Right lobe of liver (tissue), 6 donors: ENCODE results near the gene IL13RA1. TPM values are rescaled to one million over a fixed set of nuclear protein-coding genes. Genes with fewer than 3 reads are reported as not detected.
"Not testable (repeated sequence)": the region's sequence is repeated elsewhere in the genome, so short reads cannot be mapped to it uniquely, and the experiment has no call there.

Experiments used
- ATAC-seq, 4 donors: fragments of 200-7000 bp; cut with Tn5 transposase; one replicate each; pipeline ENCODE4 v1.9.1; 2020; ENCODE audit warnings: mild to moderate bottlenecking in 4 of 4, moderate library complexity in 4 of 4
- DNase-seq, 3 donors: peaks; one replicate each; pipeline ENCODE4 v3.0.0-alpha.2; 2020
- H3K27ac ChIP-seq, 3 donors: fragments of 200-600 bp; one replicate each; pipeline ENCODE4 v1.8.0; 2022
- H3K27me3 ChIP-seq, 2 donors: fragments of 200-600 bp; one replicate each; pipeline ENCODE4 v1.8.0; 2022
- H3K36me3 ChIP-seq, 4 donors: fragments of 200-600 bp; sonication (generic) in 1 of 4; one replicate each; pipeline versions ENCODE4 v1.5.1 to v1.8.0; 2017 to 2022; ENCODE audit warnings: control low read depth in 1 of 4
- H3K4me1 ChIP-seq, 4 donors: fragments of 200-600 bp; sonication (generic) in 1 of 4; one replicate each; pipeline versions ENCODE4 v1.5.1 to v1.8.0; 2017 to 2022; ENCODE audit warnings: control low read depth in 1 of 4
- H3K4me3 ChIP-seq, 3 donors: fragments of 200-600 bp; one replicate each; pipeline ENCODE4 v1.8.0; 2022
- H3K9me3 ChIP-seq, 4 donors: fragments of 200-600 bp; sonication (generic) in 1 of 4; one replicate each; pipeline versions ENCODE4 v1.5.1 to v1.8.0; 2017 to 2022; ENCODE audit warnings: control low read depth in 1 of 4
- CTCF ChIP-seq, 4 donors: fragments of 200-600 bp in 3 of 4; fragments of 450-650 bp in 1 of 4; IDR thresholded peaks; one replicate each; pipeline versions ENCODE4 v1.5.1 to v1.8.0; 2016 to 2022; ENCODE audit warnings: antibody characterized with exemption in 4 of 4, mild to moderate bottlenecking in 2 of 4
- POLR2A ChIP-seq: fragments of 450-650 bp; IDR thresholded peaks from one replicate; pipeline ENCODE4 v1.6.1; 2017; ENCODE audit warnings: antibody characterized with exemption, mild to moderate bottlenecking
- whole genome bisulfite sequencing: methylation state at CpG from one replicate; pipeline ENCODE4 v1.1.6; 2018; ENCODE audit warnings: low coverage, low lambda C conversion rate; ENCODE audit not compliant: insufficient coverage; ENCODE audit errors: missing lambda C conversion rate; 5-methylcytosine and 5-hydroxymethylcytosine counted together
- intact Hi-C, 2 donors: fragments of 100-400 bp; cut with DNase I; formaldehyde crosslinking; loops; one replicate each; pipeline versions ENCODE4 v1.11.2 to v1.14.1; 2022
- total RNA-seq, 6 experiments: library from RNA; depleted of rRNA in 2 of 6; stranded (reverse); fragments of >200 nt in 2 of 6; fragmentation: NEBNext Ultra II Directional in 3 of 6; extraction: Animal tissue kit (Norgen Biotek cat#: 25700) in 3 of 6; gene quantifications; one replicate each; pipeline versions ENCODE4 v1.1.0 to v1.2.4, GENCODE V29; 2016 to 2023
- donor health status: DM: no; HTN: yes; CAD: no.
- donor health status: DM: no; HTN: no; CAD: no.
- donor health status: DM: no; HTN: no; CAD: no.
- donor health status: DM: no; HTN: yes; CAD: no.
- donor health status: DM: no; HTN: yes; CAD: no.

The IL13RA1 gene
- total RNA-seq, 6 experiments from 2014 or later = 54.6 to 115 (median 74.7) TPM

- DNase-seq = no peak
- WGBS = 62% methylated on average over 5 of the region's 5 CpGs
- Histone ChIP-seq H3K27me3 (no peaks in the 10 kb centered on the region), H3K4me1 (no peaks in the 10 kb centered on the region), H3K36me3 (no peaks in the 10 kb centered on the region), H3K4me3 (no peak overlapping the region), H3K27ac (no peak overlapping the region), H3K9me3 (no peaks in the 10 kb centered on the region)
- intact Hi-C loops = no loop called here
- no peak for ATAC-seq
- TF ChIP-seq POLR2A (no peak), CTCF (IDR thresholded peaks at IDR 0.05) (no peak)
These were observed 24.7 kb upstream of the IL13RA1 start for GRCh38 chrX:118702741-118703140.

- no peak overlapping the region for H3K4me3 ChIP-seq
- no peaks in the 10 kb centered on the region for H3K9me3 ChIP-seq
- no peaks in the 10 kb centered on the region for H3K36me3 ChIP-seq
- H3K27ac ChIP-seq = no peak overlapping the region
- intact Hi-C loops = no loop called here
- TF ChIP-seq CTCF (IDR thresholded peaks at IDR 0.05) (no peak), POLR2A (no peak)
- 54% methylated on average over 4 of the region's 4 CpGs for WGBS
- H3K4me1 ChIP-seq = no peaks in the 10 kb centered on the region
- DNase-seq = no peak
- no peak for ATAC-seq
- H3K27me3 ChIP-seq = no peaks in the 10 kb centered on the region
These were observed 20.7 kb upstream of the IL13RA1 start for GRCh38 chrX:118706681-118707080.

- Histone ChIP-seq H3K27ac (no peak overlapping the region), H3K4me3 (no peak overlapping the region), H3K36me3 (no peaks in the 10 kb centered on the region), H3K9me3 (no peaks in the 10 kb centered on the region), H3K4me1 (no peaks in the 10 kb centered on the region), H3K27me3 (no peaks in the 10 kb centered on the region)
- intact Hi-C loops = no loop called here
- ATAC-seq = no peak
- no peak for TF ChIP-seq CTCF (IDR thresholded peaks at IDR 0.05)
- TF ChIP-seq POLR2A = no peak
- 70% methylated on average over 1 of the region's 1 CpG for WGBS
- DNase-seq = no peak
These were observed 12.9 kb upstream of the IL13RA1 start for GRCh38 chrX:118714521-118714920.

- H3K4me3 ChIP-seq, H3K4me1 ChIP-seq, H3K9me3 ChIP-seq, H3K36me3 ChIP-seq, ATAC-seq, intact Hi-C loops, DNase-seq, H3K27me3 ChIP-seq, H3K27ac ChIP-seq: not testable (repeated sequence)
- 73% methylated on average over 7 of the region's 14 CpGs for WGBS
These were observed 11.5 kb upstream of the IL13RA1 start for GRCh38 chrX:118715917-118716316.

- H3K4me1 ChIP-seq, H3K9me3 ChIP-seq, H3K36me3 ChIP-seq, ATAC-seq, H3K27ac ChIP-seq, H3K27me3 ChIP-seq, intact Hi-C loops, H3K4me3 ChIP-seq, DNase-seq: not testable (repeated sequence)
- 100% methylated on average over 4 of the region's 28 CpGs for WGBS
These were observed 10.6 kb upstream of the IL13RA1 start for GRCh38 chrX:118716833-118717232.
